H1 (cell line): Measurements from ENCODE around the gene SPECC1. TPM values are rescaled to one million over a fixed set of nuclear protein-coding genes. Genes with fewer than 3 reads are reported as not detected.

Source experiments
- BACH1 ChIP-seq: IDR thresholded peaks from 2 replicates; pipeline ENCODE4 v1.6.1; 2012; ENCODE audit warnings: low read length, improper control_type of control experiment
- BRCA1 ChIP-seq: IDR thresholded peaks from 2 replicates; pipeline ENCODE4 v1.6.1; 2012; ENCODE audit warnings: low read depth, low read length, improper control_type of control experiment
- EGR1 ChIP-seq: IDR thresholded peaks from 2 replicates; pipeline ENCODE4 v1.6.1; 2011; ENCODE audit warnings: low read depth, low read length, borderline replicate concordance
- HDAC2 ChIP-seq, 2 experiments: fragments of 300-600 bp in 1 of 2; sonication (generic) in 1 of 2; IDR thresholded peaks; 2 replicates each; pipeline ENCODE4 v1.6.1; 2011 to 2012; ENCODE audit warnings: low read depth in 2 of 2, low read length in 2 of 2, mild to moderate bottlenecking in 2 of 2, moderate library complexity in 2 of 2, borderline replicate concordance in 1 of 2, inconsistent platforms in 1 of 2
- JUN ChIP-seq: IDR thresholded peaks from 2 replicates; pipeline ENCODE4 v1.6.1; 2011; ENCODE audit warnings: low read depth, mild to moderate bottlenecking, improper control_type of control experiment, low read length
- RAD21 ChIP-seq, 2 experiments: IDR thresholded peaks in 1 of 2; conservative IDR thresholded peaks in 1 of 2; 2 replicates each; pipeline ENCODE4 v1.6.1; 2011; ENCODE audit warnings: low read depth in 2 of 2, low read length in 2 of 2, improper control_type of control experiment in 1 of 2, inconsistent platforms in 1 of 2, mild to moderate bottlenecking in 1 of 2, moderate library complexity in 1 of 2
- RBBP5 ChIP-seq: IDR thresholded peaks from 2 replicates; pipeline ENCODE4 v1.7.1; 2012; ENCODE audit warnings: low read depth, mild to moderate bottlenecking, inconsistent platforms, low read length, moderate library complexity, borderline replicate concordance
- RFX5 ChIP-seq: IDR thresholded peaks from 2 replicates; pipeline ENCODE4 v1.6.1; 2011; ENCODE audit warnings: low read depth, low read length, improper control_type of control experiment, borderline replicate concordance
- polyA plus RNA-seq, 7 experiments: library from polyadenylated mRNA; depleted of rRNA in 3 of 7; stranded (reverse) in 5 of 7; unstranded in 2 of 7; fragments of >200 nt in 5 of 7; fragments of 200-250 nt in 2 of 7; gene quantifications; 1 replicate in 5 of 7; 2 replicates in 1 of 7; 4 replicates in 1 of 7; pipeline versions ENCODE4 v1.2.1 to v1.2.3, GENCODE V29; 2011 to 2013; ENCODE audit warnings: missing spikeins in 2 of 7, mixed read lengths in 2 of 7
- total RNA-seq: library from RNA; stranded (reverse); fragmentation: NEBNext Ultra II Directional; extraction: Animal tissue kit (Norgen Biotek cat#: 25700); gene quantifications from 2 replicates; pipeline ENCODE4 v1.2.1, GENCODE V29; 2021
- TF ChIP-seq, protein P1 (sequence below): fragments of 300-600 bp; sonication (generic); IDR thresholded peaks from 2 replicates; pipeline ENCODE4 v1.7.1; 2012; ENCODE audit warnings: low read length, moderate library complexity, mild to moderate bottlenecking, inconsistent platforms; ENCODE audit not compliant: insufficient replicate concordance

Gene SPECC1
- total and polyA plus RNA-seq, 2 of the 8 experiments (the other 6 are each of a cell fraction or from before 2014, with no cell fraction given) = 35.8 to 87.9 TPM

DNA sequence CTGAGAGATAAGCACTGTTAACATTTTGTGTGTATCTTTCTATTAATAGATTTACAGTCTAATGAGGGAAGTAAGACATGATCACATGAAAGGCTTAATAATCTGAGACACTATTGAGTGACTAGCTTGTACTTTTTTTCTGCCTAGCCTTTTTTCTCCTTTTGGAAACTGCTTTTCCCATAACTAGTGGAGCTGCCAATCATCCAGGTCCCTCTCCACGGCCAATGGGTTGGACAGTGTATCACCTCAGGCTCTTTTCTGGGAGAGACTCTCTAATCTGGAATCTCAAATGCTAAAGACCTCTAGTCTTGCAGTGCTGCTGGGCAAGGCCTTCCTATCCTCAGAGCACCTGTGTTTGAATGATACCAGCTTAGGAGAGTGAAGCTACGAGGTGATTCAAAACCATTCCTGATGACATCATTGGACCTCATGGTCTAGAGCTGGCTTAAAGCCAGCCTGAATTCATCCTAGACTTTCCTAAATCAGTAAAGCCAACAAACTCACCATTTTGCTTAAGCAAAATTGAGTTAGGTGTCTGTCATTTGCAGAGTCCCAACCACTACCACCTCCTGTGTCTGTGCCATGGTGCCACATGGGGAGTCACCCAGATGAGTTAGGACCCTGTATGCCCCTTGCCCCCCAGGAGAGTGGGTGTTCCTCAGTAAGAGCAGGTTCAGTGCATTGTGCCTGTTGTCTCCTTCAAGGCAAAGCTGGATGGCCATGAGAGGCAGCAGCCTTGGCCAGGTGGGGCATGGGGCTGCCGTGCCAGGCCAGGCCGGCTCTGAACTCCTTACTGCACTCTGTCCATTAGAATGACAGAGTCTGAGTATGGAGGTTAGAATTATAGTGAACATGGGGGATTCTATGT is 62.9 kb downstream of the SPECC1 start (continued):
- TF ChIP-seq, protein P1, sequence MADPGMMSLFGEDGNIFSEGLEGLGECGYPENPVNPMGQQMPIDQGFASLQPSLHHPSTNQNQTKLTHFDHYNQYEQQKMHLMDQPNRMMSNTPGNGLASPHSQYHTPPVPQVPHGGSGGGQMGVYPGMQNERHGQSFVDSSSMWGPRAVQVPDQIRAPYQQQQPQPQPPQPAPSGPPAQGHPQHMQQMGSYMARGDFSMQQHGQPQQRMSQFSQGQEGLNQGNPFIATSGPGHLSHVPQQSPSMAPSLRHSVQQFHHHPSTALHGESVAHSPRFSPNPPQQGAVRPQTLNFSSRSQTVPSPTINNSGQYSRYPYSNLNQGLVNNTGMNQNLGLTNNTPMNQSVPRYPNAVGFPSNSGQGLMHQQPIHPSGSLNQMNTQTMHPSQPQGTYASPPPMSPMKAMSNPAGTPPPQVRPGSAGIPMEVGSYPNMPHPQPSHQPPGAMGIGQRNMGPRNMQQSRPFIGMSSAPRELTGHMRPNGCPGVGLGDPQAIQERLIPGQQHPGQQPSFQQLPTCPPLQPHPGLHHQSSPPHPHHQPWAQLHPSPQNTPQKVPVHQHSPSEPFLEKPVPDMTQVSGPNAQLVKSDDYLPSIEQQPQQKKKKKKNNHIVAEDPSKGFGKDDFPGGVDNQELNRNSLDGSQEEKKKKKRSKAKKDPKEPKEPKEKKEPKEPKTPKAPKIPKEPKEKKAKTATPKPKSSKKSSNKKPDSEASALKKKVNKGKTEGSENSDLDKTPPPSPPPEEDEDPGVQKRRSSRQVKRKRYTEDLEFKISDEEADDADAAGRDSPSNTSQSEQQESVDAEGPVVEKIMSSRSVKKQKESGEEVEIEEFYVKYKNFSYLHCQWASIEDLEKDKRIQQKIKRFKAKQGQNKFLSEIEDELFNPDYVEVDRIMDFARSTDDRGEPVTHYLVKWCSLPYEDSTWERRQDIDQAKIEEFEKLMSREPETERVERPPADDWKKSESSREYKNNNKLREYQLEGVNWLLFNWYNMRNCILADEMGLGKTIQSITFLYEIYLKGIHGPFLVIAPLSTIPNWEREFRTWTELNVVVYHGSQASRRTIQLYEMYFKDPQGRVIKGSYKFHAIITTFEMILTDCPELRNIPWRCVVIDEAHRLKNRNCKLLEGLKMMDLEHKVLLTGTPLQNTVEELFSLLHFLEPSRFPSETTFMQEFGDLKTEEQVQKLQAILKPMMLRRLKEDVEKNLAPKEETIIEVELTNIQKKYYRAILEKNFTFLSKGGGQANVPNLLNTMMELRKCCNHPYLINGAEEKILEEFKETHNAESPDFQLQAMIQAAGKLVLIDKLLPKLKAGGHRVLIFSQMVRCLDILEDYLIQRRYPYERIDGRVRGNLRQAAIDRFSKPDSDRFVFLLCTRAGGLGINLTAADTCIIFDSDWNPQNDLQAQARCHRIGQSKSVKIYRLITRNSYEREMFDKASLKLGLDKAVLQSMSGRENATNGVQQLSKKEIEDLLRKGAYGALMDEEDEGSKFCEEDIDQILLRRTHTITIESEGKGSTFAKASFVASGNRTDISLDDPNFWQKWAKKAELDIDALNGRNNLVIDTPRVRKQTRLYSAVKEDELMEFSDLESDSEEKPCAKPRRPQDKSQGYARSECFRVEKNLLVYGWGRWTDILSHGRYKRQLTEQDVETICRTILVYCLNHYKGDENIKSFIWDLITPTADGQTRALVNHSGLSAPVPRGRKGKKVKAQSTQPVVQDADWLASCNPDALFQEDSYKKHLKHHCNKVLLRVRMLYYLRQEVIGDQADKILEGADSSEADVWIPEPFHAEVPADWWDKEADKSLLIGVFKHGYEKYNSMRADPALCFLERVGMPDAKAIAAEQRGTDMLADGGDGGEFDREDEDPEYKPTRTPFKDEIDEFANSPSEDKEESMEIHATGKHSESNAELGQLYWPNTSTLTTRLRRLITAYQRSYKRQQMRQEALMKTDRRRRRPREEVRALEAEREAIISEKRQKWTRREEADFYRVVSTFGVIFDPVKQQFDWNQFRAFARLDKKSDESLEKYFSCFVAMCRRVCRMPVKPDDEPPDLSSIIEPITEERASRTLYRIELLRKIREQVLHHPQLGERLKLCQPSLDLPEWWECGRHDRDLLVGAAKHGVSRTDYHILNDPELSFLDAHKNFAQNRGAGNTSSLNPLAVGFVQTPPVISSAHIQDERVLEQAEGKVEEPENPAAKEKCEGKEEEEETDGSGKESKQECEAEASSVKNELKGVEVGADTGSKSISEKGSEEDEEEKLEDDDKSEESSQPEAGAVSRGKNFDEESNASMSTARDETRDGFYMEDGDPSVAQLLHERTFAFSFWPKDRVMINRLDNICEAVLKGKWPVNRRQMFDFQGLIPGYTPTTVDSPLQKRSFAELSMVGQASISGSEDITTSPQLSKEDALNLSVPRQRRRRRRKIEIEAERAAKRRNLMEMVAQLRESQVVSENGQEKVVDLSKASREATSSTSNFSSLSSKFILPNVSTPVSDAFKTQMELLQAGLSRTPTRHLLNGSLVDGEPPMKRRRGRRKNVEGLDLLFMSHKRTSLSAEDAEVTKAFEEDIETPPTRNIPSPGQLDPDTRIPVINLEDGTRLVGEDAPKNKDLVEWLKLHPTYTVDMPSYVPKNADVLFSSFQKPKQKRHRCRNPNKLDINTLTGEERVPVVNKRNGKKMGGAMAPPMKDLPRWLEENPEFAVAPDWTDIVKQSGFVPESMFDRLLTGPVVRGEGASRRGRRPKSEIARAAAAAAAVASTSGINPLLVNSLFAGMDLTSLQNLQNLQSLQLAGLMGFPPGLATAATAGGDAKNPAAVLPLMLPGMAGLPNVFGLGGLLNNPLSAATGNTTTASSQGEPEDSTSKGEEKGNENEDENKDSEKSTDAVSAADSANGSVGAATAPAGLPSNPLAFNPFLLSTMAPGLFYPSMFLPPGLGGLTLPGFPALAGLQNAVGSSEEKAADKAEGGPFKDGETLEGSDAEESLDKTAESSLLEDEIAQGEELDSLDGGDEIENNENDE = no peak
- TF ChIP-seq EGR1 = no peak
- no peak for TF ChIP-seq BRCA1
- TF ChIP-seq RBBP5 = no peak
- no peak for TF ChIP-seq RAD21 (IDR thresholded peaks at IDR 0.05 in 1 of 2, conservative IDR thresholded peaks at IDR 0.05 in 1 of 2; ENCODE audit: low read depth in 2 of 2, low read length in 2 of 2)
- no peak for TF ChIP-seq HDAC2 (IDR thresholded peaks at IDR 0.05; ENCODE audit: borderline replicate concordance in 1 of 2, low read depth in 2 of 2, low read length in 2 of 2)
- no peak for TF ChIP-seq BACH1
- no peak for TF ChIP-seq RFX5
- TF ChIP-seq JUN = no peak
